ENCODE data around the gene ALG9.

ALG9 gene

GRCh38 chr11:111837366-111837891 lies 34.0 kb downstream of the ALG9 start:
- TF ChIP-seq POLR2A (IDR thresholded peaks at IDR 0.05; ENCODE audit: extremely low read depth, insufficient read length) (no peak), MYC (IDR thresholded peaks at IDR 0.05; ENCODE audit: low read depth, low read length) (no peak), CTCF (IDR thresholded peaks at IDR 0.05; ENCODE audit: low read depth, low read length) (no peak)
- TF ChIP-seq, protein P1, sequence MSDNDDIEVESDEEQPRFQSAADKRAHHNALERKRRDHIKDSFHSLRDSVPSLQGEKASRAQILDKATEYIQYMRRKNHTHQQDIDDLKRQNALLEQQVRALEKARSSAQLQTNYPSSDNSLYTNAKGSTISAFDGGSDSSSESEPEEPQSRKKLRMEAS (IDR thresholded peaks at IDR 0.05; ENCODE audit: low read depth, low read length): no peak
- DNase-seq (ENCODE audit: low read depth): no peak

DNA sequence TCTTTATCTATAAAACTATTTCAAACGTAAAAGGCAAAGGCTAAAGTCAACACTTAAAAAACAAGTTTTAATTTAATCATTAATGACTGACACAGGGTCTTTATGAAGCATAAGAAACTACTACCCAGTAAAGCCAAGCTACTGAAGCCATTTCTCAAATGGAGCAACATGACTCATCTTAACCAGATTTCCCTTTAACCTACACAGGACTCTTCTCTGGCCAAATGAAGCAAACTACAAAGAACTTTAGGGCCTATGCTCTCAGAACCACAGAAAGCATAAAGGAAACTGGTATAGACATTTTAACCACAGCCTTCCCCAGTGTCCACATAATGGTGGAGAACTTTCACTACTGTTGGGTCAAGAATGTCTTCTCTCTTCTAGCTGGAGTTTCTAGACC lies 34.7 kb downstream of the ALG9 start:
- no peak for DNase-seq (ENCODE audit: low read depth)
- TF ChIP-seq, protein P1 (IDR thresholded peaks at IDR 0.05; ENCODE audit: low read depth, low read length): no peak
- TF ChIP-seq POLR2A (IDR thresholded peaks at IDR 0.05; ENCODE audit: extremely low read depth, insufficient read length): no peak
- TF ChIP-seq MYC (IDR thresholded peaks at IDR 0.05; ENCODE audit: low read depth, low read length): no peak
- no peak for TF ChIP-seq CTCF (IDR thresholded peaks at IDR 0.05; ENCODE audit: low read depth, low read length)
- no peak overlapping the region for H3K4me3 ChIP-seq (ENCODE audit: low read depth, low read length)

More at GRCh38 chr11:111837366-111837891, 34.0 kb downstream of the ALG9 start:
- no peak overlapping the region for H3K4me3 ChIP-seq (ENCODE audit: low read depth, low read length)

- no peak overlapping the region for H3K4me3 ChIP-seq (ENCODE audit: low read depth, low read length)
- no peak for DNase-seq (ENCODE audit: low read depth)
- TF ChIP-seq MYC (IDR thresholded peaks at IDR 0.05; ENCODE audit: low read depth, low read length) (no peak), CTCF (IDR thresholded peaks at IDR 0.05; ENCODE audit: low read depth, low read length) (no peak), POLR2A (IDR thresholded peaks at IDR 0.05; ENCODE audit: extremely low read depth, insufficient read length) (no peak)
- TF ChIP-seq, protein P1 (IDR thresholded peaks at IDR 0.05; ENCODE audit: low read depth, low read length): no peak
Observed at GRCh38 chr11:111836162-111836561, 35.2 kb downstream of the ALG9 start.

DNA sequence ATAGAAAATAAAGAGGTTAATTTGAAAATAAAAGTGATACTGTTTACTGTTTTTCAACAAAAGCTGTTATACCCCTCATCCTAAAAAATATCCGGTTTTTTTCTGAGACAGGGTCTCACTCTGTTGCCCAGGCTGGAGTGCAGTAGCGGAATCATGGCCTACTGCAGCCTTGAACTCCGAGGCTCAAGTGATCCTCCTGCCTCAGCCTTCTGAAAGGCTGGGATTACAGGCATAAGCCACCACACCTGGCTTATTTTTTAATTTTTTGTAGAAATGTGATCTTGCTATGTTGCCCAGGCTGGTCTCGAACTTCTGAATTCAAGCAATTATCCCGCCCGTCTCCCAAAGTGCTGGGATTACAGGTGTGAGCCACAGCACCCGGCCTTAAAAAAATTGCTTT lies 35.7 kb downstream of the ALG9 start:
- H3K4me3 ChIP-seq (ENCODE audit: low read depth, low read length): no peak overlapping the region
- DNase-seq (ENCODE audit: low read depth): no peak
- no peak for TF ChIP-seq MYC (IDR thresholded peaks at IDR 0.05; ENCODE audit: low read depth, low read length)
- TF ChIP-seq, protein P1 (IDR thresholded peaks at IDR 0.05; ENCODE audit: low read depth, low read length): no peak
- TF ChIP-seq CTCF (IDR thresholded peaks at IDR 0.05; ENCODE audit: low read depth, low read length): no peak

- TF ChIP-seq MYC (IDR thresholded peaks at IDR 0.05; ENCODE audit: low read depth, low read length): no peak
- no peak for TF ChIP-seq CTCF (IDR thresholded peaks at IDR 0.05; ENCODE audit: low read depth, low read length)
- TF ChIP-seq, protein P1 (IDR thresholded peaks at IDR 0.05; ENCODE audit: low read depth, low read length): no peak
- no peak for TF ChIP-seq POLR2A (IDR thresholded peaks at IDR 0.05; ENCODE audit: extremely low read depth, insufficient read length)
- H3K4me3 ChIP-seq (ENCODE audit: low read depth, low read length): no peak overlapping the region
- no peak for DNase-seq (ENCODE audit: low read depth)
Observed at GRCh38 chr11:111834432-111835163, 36.8 kb downstream of the ALG9 start.
